B cell (primary cell): ENCODE results near the gene SPRED2. TPM values are rescaled to one million over a fixed set of nuclear protein-coding genes. Genes with fewer than 3 reads are reported as not detected.

ENCODE experiments used
- ATAC-seq: fragments of 200-7000 bp; cut with Tn5 transposase; one replicate; pipeline ENCODE4 v1.10.0; 2021; ENCODE audit warnings: low read depth, mild to moderate bottlenecking, moderate number of reproducible peaks, moderate library complexity
- CTCF ChIA-PET: fragments of 350-600 bp; sonication (Branson Sonifier 250); formaldehyde crosslinking; loops from one replicate; lab custom pipeline; 2021; ENCODE audit warnings: antibody characterized with exemption, inconsistent platforms; lab: Charles Lee
- POLR2A ChIA-PET: fragments of 350-600 bp; sonication (Branson Sonifier 250); formaldehyde crosslinking; loops from one replicate; lab custom pipeline; 2021; ENCODE audit warnings: antibody characterized with exemption; lab: Charles Lee
- DNase-seq: peaks from one replicate; pipeline ENCODE4 v3.0.0; 2013
- H2AFZ ChIP-seq: 2 replicates; pipeline ENCODE4 v1.6.1; 2012; ENCODE audit warnings: mild to moderate bottlenecking, low read depth, low read length; ENCODE audit not compliant: insufficient read depth, poor library complexity, severe bottlenecking
- H3K27ac ChIP-seq, 2 donors: 1 replicate in 1 of 2; 2 replicates in 1 of 2; pipeline ENCODE4 v1.5.1; 2012 to 2013; ENCODE audit warnings: low read length in 2 of 2, mild to moderate bottlenecking in 2 of 2, moderate library complexity in 1 of 2
- H3K27me3 ChIP-seq, 4 experiments: fragments of 200-600 bp in 1 of 4; sonication (generic) in 1 of 4; replicated peaks in 1 of 4; 1 replicate in 2 of 4; 2 replicates in 2 of 4; pipeline versions ENCODE4 v1.6.1 to v1.7.0; 2013 to 2016; ENCODE audit warnings: low read length in 3 of 4, mild to moderate bottlenecking in 2 of 4, mixed read lengths in 1 of 4, moderate library complexity in 1 of 4; ENCODE audit not compliant: insufficient read depth in 4 of 4, control insufficient read depth in 3 of 4; ENCODE audit errors: control extremely low read depth in 1 of 4
- H3K36me3 ChIP-seq, 2 experiments: replicated peaks in 1 of 2; 1 replicate in 1 of 2; 2 replicates in 1 of 2; pipeline versions ENCODE4 v1.6.1 to v1.7.1; 2013; ENCODE audit warnings: low read length in 1 of 2; ENCODE audit not compliant: insufficient read depth in 2 of 2, control insufficient read depth in 1 of 2; ENCODE audit errors: control extremely low read depth in 1 of 2, extremely low read depth in 1 of 2
- H3K4me1 ChIP-seq, 2 donors: fragments of 200-600 bp in 1 of 2; sonication (generic) in 1 of 2; 1 replicate in 1 of 2; 2 replicates in 1 of 2; pipeline versions ENCODE4 v1.5.1 to v1.6.1; 2013 to 2017; ENCODE audit warnings: low read length in 2 of 2; ENCODE audit not compliant: control insufficient read depth in 2 of 2, insufficient read depth in 2 of 2
- H3K4me2 ChIP-seq: replicated peaks from 2 replicates; pipeline ENCODE3; 2012; ENCODE audit warnings: mild to moderate bottlenecking, low read depth, low read length; ENCODE audit not compliant: poor library complexity, severe bottlenecking
- H3K4me3 ChIP-seq, 5 experiments: fragments of 200-600 bp in 1 of 5; sonication (generic) in 1 of 5; 1 replicate in 3 of 5; 2 replicates in 2 of 5; pipeline versions ENCODE4 v1.5.1 to v1.7.0; 2011 to 2016; ENCODE audit warnings: low read length in 4 of 5, mild to moderate bottlenecking in 4 of 5, low read depth in 2 of 5, control low read depth in 1 of 5, moderate library complexity in 1 of 5; ENCODE audit not compliant: insufficient read depth in 1 of 5; ENCODE audit errors: control extremely low read depth in 1 of 5, extremely low read depth in 1 of 5
- H3K79me2 ChIP-seq: fragments of 200-600 bp; sonication (generic); one replicate; pipeline ENCODE4 v1.6.0; 2016; ENCODE audit warnings: low read length; ENCODE audit not compliant: control insufficient read depth, insufficient read depth
- H3K9ac ChIP-seq: fragments of 200-600 bp; sonication (generic); 2 replicates; pipeline ENCODE4 v1.6.1; 2017; ENCODE audit warnings: mild to moderate bottlenecking, low read length, moderate library complexity
- H3K9me3 ChIP-seq, 3 donors: one replicate each; pipeline versions ENCODE4 v1.6.1 to v1.7.1; 2013; ENCODE audit warnings: low read length in 2 of 3; ENCODE audit not compliant: control insufficient read depth in 2 of 3, insufficient read depth in 1 of 3; ENCODE audit errors: control extremely low read depth in 1 of 3
- H4K20me1 ChIP-seq: 2 replicates; pipeline ENCODE4 v1.6.0; 2012; ENCODE audit warnings: mild to moderate bottlenecking, low read length; ENCODE audit not compliant: insufficient read depth, control insufficient read depth, poor library complexity, severe bottlenecking
- H3K27ac Mint-ChIP-seq: one replicate; pipeline ENCODE4 v1.8.0; 2021; ENCODE audit warnings: mixed read lengths
- H3K27me3 Mint-ChIP-seq: one replicate; pipeline ENCODE4 v1.8.0; 2021; ENCODE audit warnings: mixed read lengths
- H3K4me1 Mint-ChIP-seq: one replicate; pipeline ENCODE4 v1.8.0; 2021; ENCODE audit warnings: mixed read lengths
- H3K4me3 Mint-ChIP-seq: one replicate; pipeline ENCODE4 v1.8.0; 2021; ENCODE audit warnings: mixed read lengths
- H3K9me3 Mint-ChIP-seq: one replicate; pipeline ENCODE4 v1.8.0; 2022; ENCODE audit warnings: mixed read lengths; ENCODE audit not compliant: insufficient read depth
- CTCF ChIP-seq: fragments of 200-600 bp; IDR thresholded peaks from one replicate; pipeline ENCODE4 v1.8.0; 2022; ENCODE audit warnings: antibody characterized with exemption, mild to moderate bottlenecking
- EZH2 ChIP-seq: IDR thresholded peaks from 2 replicates; pipeline ENCODE4 v1.6.1; 2012; ENCODE audit warnings: borderline replicate concordance, low read depth, mild to moderate bottlenecking, moderate library complexity, low read length; ENCODE audit not compliant: insufficient read depth, poor library complexity, severe bottlenecking
- WGBS: methylation state at CpG from one replicate; pipeline ENCODE4 v1.1.5; 2013; ENCODE audit warnings: missing lambda C conversion rate; ENCODE audit not compliant: insufficient coverage; 5-methylcytosine and 5-hydroxymethylcytosine counted together
- intact Hi-C: fragments of 100-400 bp; cut with micrococcal nuclease; formaldehyde crosslinking; loops from one replicate; pipeline ENCODE4 v1.10.0; 2022
- polyA plus RNA-seq: library from polyadenylated mRNA; depleted of rRNA; stranded (reverse); fragments of >200 nt; gene quantifications from 2 replicates; pipeline ENCODE4 v1.2.3, GENCODE V29; 2012
- total RNA-seq, 2 donors: library from RNA; stranded (reverse); fragments of 120-200 nt in 1 of 2; gene quantifications; 1 replicate in 1 of 2; 2 replicates in 1 of 2; pipeline versions ENCODE4 v1.2.3 to v1.2.4, GENCODE V29; 2013 to 2022

The SPRED2 gene
- total and polyA plus RNA-seq, 2 donors (not counting 1 experiment from before 2014, with no cell fraction given), result 0.40 to 1.3 TPM

- no peaks in the 10 kb centered on the region for H3K9me3 Mint-ChIP-seq
- intact Hi-C loops, result no loop called here
- Histone ChIP-seq H3K79me2 (peaks cover 33% of the 10 kb centered on the region), H3K4me2 (no peak overlapping the region), H3K9me3 (peaks cover 0 to 2% (median 0%) of the 10 kb centered on the region in 3 donors), H3K27me3 (peaks cover 0 to 22% (median 13%) of the 10 kb centered on the region in 4 experiments), H4K20me1 (no peaks in the 10 kb centered on the region), H3K4me3 (no peak overlapping the region), H2AFZ (no peak overlapping the region), H3K9ac (no peak overlapping the region), H3K4me1 (peaks cover 14 to 16% of the 10 kb centered on the region in 2 donors), H3K36me3 (no peaks in the 10 kb centered on the region), H3K27ac (no peak overlapping the region)
- no peak overlapping the region for H3K4me3 Mint-ChIP-seq
- peaks cover 26% of the 10 kb centered on the region for H3K27me3 Mint-ChIP-seq
- POLR2A ChIA-PET, result no interaction called here
- H3K4me1 Mint-ChIP-seq, result peaks cover 16% of the 10 kb centered on the region
- ATAC-seq, result no peak
- no peak overlapping the region for H3K27ac Mint-ChIP-seq
- DNase-seq, result no peak
- WGBS, result no CpG with 5 or more reads among the region's 2 CpGs
- CTCF ChIA-PET, result no interaction called here
- TF ChIP-seq CTCF, result no peak
- TF ChIP-seq EZH2, result no peak
Observed at GRCh38 chr2:65425276-65425675, 7.1 kb downstream of the SPRED2 start.

GRCh38 chr2:65424391-65424790 lies 8.0 kb downstream of the SPRED2 start:
- Histone ChIP-seq H3K27me3 (peaks cover 0 to 18% (median 13%) of the 10 kb centered on the region in 4 experiments), H2AFZ (no peak overlapping the region), H3K4me2 (no peak overlapping the region), H3K36me3 (no peaks in the 10 kb centered on the region), H3K4me3 (no peak overlapping the region), H4K20me1 (no peaks in the 10 kb centered on the region), H3K27ac (no peak overlapping the region), H3K9ac (no peak overlapping the region), H3K9me3 (no peaks in the 10 kb centered on the region), H3K79me2 (peaks cover 41% of the 10 kb centered on the region), H3K4me1 (peaks cover 14 to 15% of the 10 kb centered on the region in 2 donors)
- no peak overlapping the region for H3K4me3 Mint-ChIP-seq
- TF ChIP-seq CTCF (no peak), EZH2 (no peak)
- CTCF ChIA-PET, result no interaction called here
- DNase-seq (no peak), ATAC-seq (no peak)
- intact Hi-C loops, result no loop called here
- POLR2A ChIA-PET, result no interaction called here
- H3K27ac Mint-ChIP-seq, result no peak overlapping the region
- no peaks in the 10 kb centered on the region for H3K9me3 Mint-ChIP-seq
- peaks cover 15% of the 10 kb centered on the region for H3K4me1 Mint-ChIP-seq
- H3K27me3 Mint-ChIP-seq, result peaks cover 29% of the 10 kb centered on the region
- WGBS, result 86% methylated on average over 2 of the region's 3 CpGs
